MM.1S (cell line): ENCODE measurements around the gene RELL1.

Experiments
- DNase-seq: peaks from one replicate; pipeline ENCODE4 v3.0.0-alpha.2; 2015
- H2AFZ ChIP-seq: fragments of 300-600 bp; sonication (generic); 2 replicates; pipeline ENCODE4 v1.6.0; 2016; ENCODE audit warnings: antibody characterized with exemption, low read length
- H3F3A ChIP-seq: fragments of 300-600 bp; sonication (generic); 2 replicates; pipeline ENCODE4 v1.6.1; 2016; ENCODE audit warnings: mild to moderate bottlenecking, antibody characterized with exemption, low read length, moderate library complexity, mixed read lengths; ENCODE audit not compliant: insufficient read depth
- H3K27ac ChIP-seq: fragments of 300-600 bp; sonication (generic); 2 replicates; pipeline ENCODE4 v1.5.1; 2016; ENCODE audit warnings: mild to moderate bottlenecking, low read length
- H3K27me3 ChIP-seq: fragments of 300-600 bp; sonication (generic); replicated peaks from 2 replicates; pipeline ENCODE4 v1.6.0; 2016; ENCODE audit warnings: low read length; ENCODE audit not compliant: insufficient read depth
- H3K36me3 ChIP-seq: fragments of 300-600 bp; sonication (generic); replicated peaks from 2 replicates; pipeline ENCODE4 v1.6.1; 2016; ENCODE audit warnings: mild to moderate bottlenecking, low read length, mixed read lengths; ENCODE audit not compliant: insufficient read depth
- H3K4me1 ChIP-seq: fragments of 300-600 bp; sonication (generic); 2 replicates; pipeline ENCODE4 v1.6.1; 2016; ENCODE audit warnings: low read length, mixed read lengths
- H3K4me2 ChIP-seq: fragments of 300-600 bp; sonication (generic); 2 replicates; pipeline ENCODE4 v1.6.0; 2016; ENCODE audit warnings: low read depth, low read length
- H3K4me3 ChIP-seq: fragments of 300-600 bp; sonication (generic); 2 replicates; pipeline ENCODE4 v1.5.1; 2016; ENCODE audit warnings: low read length, mixed read lengths
- H3K79me2 ChIP-seq: fragments of 300-600 bp; sonication (generic); 2 replicates; pipeline ENCODE4 v1.6.1; 2016; ENCODE audit warnings: mixed run types, low read length, mixed read lengths
- H3K9ac ChIP-seq: fragments of 300-600 bp; sonication (generic); 2 replicates; pipeline ENCODE4 v1.6.1; 2016; ENCODE audit warnings: low read length, mixed read lengths
- H3K9me2 ChIP-seq: fragments of 300-600 bp; sonication (generic); replicated peaks from 2 replicates; pipeline ENCODE4 v1.6.1; 2016; ENCODE audit warnings: mild to moderate bottlenecking, low read length, mixed read lengths; ENCODE audit not compliant: insufficient read depth
- H3K9me3 ChIP-seq: fragments of 300-600 bp; sonication (generic); replicated peaks from 2 replicates; pipeline ENCODE4 v1.6.1; 2016; ENCODE audit warnings: mild to moderate bottlenecking, low read length, mixed read lengths; ENCODE audit not compliant: insufficient read depth
- H4K20me1 ChIP-seq: fragments of 300-600 bp; sonication (generic); 2 replicates; pipeline ENCODE4 v1.6.1; 2016; ENCODE audit warnings: mild to moderate bottlenecking, low read length, moderate library complexity, mixed read lengths; ENCODE audit not compliant: insufficient read depth
- CTCF ChIP-seq: fragments of 300-600 bp; sonication (generic); IDR thresholded peaks from 2 replicates; pipeline ENCODE4 v1.5.1; 2016; ENCODE audit warnings: antibody characterized with exemption, low read length, mixed read lengths
- EZH2 ChIP-seq: fragments of 300-600 bp; sonication (generic); optimal IDR thresholded peaks from 2 replicates; pipeline ENCODE3; 2017; ENCODE audit warnings: low read depth, mild to moderate bottlenecking, antibody characterized with exemption, low read length, mixed read lengths
- EZH2phosphoT487 ChIP-seq: fragments of 300-600 bp; sonication (generic); IDR thresholded peaks from 2 replicates; pipeline ENCODE4 v1.6.1; 2018; ENCODE audit warnings: antibody characterized with exemption, low read length

RELL1 gene

GRCh38 chr4:37667197-37668100 is 18.7 kb downstream of the RELL1 start:
- no peak overlapping the region for H3K9ac ChIP-seq
- H3K27me3 ChIP-seq: no peaks in the 10 kb centered on the region
- no peaks in the 10 kb centered on the region for H3K9me2 ChIP-seq
- H3K4me2 ChIP-seq: no peak overlapping the region
- no peak overlapping the region for H2AFZ ChIP-seq
- peaks cover 70% of the 10 kb centered on the region for H3K79me2 ChIP-seq
- H3K9me3 ChIP-seq: no peaks in the 10 kb centered on the region
- no peak overlapping the region for H3K27ac ChIP-seq
- no peak overlapping the region for H3K4me3 ChIP-seq
- DNase-seq: no peak
- H3K4me1 ChIP-seq: peaks cover 12% of the 10 kb centered on the region
- no peaks in the 10 kb centered on the region for H3K36me3 ChIP-seq
- no peaks in the 10 kb centered on the region for H4K20me1 ChIP-seq
- no peaks in the 10 kb centered on the region for H3F3A ChIP-seq
- no peak for TF ChIP-seq EZH2
- no peak for TF ChIP-seq CTCF
- no peak for TF ChIP-seq EZH2phosphoT487

GRCh38 chr4:37666625-37667071 is 19.5 kb downstream of the RELL1 start:
- no peaks in the 10 kb centered on the region for H3K27me3 ChIP-seq
- no peak for DNase-seq
- no peaks in the 10 kb centered on the region for H3F3A ChIP-seq
- no peak for TF ChIP-seq EZH2phosphoT487
- no peak for TF ChIP-seq EZH2
- no peak for TF ChIP-seq CTCF
- H3K9ac ChIP-seq: no peak overlapping the region
- peaks cover 12% of the 10 kb centered on the region for H3K4me1 ChIP-seq
- no peaks in the 10 kb centered on the region for H4K20me1 ChIP-seq
- H3K79me2 ChIP-seq: peaks cover 71% of the 10 kb centered on the region
- H2AFZ ChIP-seq: no peak overlapping the region
- H3K27ac ChIP-seq: no peak overlapping the region
- H3K9me3 ChIP-seq: no peaks in the 10 kb centered on the region
- no peaks in the 10 kb centered on the region for H3K36me3 ChIP-seq
- H3K9me2 ChIP-seq: no peaks in the 10 kb centered on the region
- no peak overlapping the region for H3K4me2 ChIP-seq
- H3K4me3 ChIP-seq: no peak overlapping the region

- Histone ChIP-seq H3K4me1 (peaks cover 12% of the 10 kb centered on the region), H3K4me2 (no peak overlapping the region)
Measured at GRCh38 chr4:37665333-37666320, 20.5 kb downstream of the RELL1 start.

More at GRCh38 chr4:37665333-37666320, 20.5 kb downstream of the RELL1 start:
- TF ChIP-seq EZH2 (no peak), CTCF (no peak), EZH2phosphoT487 (no peak)
- H3K9me2 ChIP-seq: no peaks in the 10 kb centered on the region
- H3K27me3 ChIP-seq: no peaks in the 10 kb centered on the region
- no peaks in the 10 kb centered on the region for H4K20me1 ChIP-seq
- no peak overlapping the region for H3K27ac ChIP-seq
- no peak for DNase-seq
- H3K4me3 ChIP-seq: no peak overlapping the region
- no peaks in the 10 kb centered on the region for H3K9me3 ChIP-seq
- no peak overlapping the region for H2AFZ ChIP-seq
- H3K79me2 ChIP-seq: peaks cover 69% of the 10 kb centered on the region
- no peaks in the 10 kb centered on the region for H3K36me3 ChIP-seq
- H3K9ac ChIP-seq: no peak overlapping the region
- H3F3A ChIP-seq: no peaks in the 10 kb centered on the region
